Osteoblast (primary cell): Measurements from ENCODE around the gene PLP2. TPM values are rescaled to one million over a fixed set of nuclear protein-coding genes. Genes with fewer than 3 reads are reported as not detected.
A peak's percentile ranks its signal among the peaks of the same experiment; 100 is the strongest.

ENCODE experiments used
- DNase-seq: peaks from one replicate; pipeline ENCODE4 v3.0.0; 2011; ENCODE audit warnings: low spot score, mixed read lengths; ENCODE audit not compliant: insufficient read length; ENCODE audit errors: missing footprints
- H2AFZ ChIP-seq: 2 replicates; pipeline ENCODE4 v1.6.0; 2011; ENCODE audit warnings: mild to moderate bottlenecking, low read length
- H3K27ac ChIP-seq: 2 replicates; pipeline ENCODE4 v1.5.1; 2011; ENCODE audit warnings: mild to moderate bottlenecking, low read depth, low read length, moderate library complexity
- H3K27me3 ChIP-seq: 2 replicates; pipeline ENCODE4 v1.6.0; 2012; ENCODE audit warnings: mild to moderate bottlenecking, control low read depth, inconsistent platforms, low read length, moderate library complexity; ENCODE audit not compliant: insufficient read depth
- H3K36me3 ChIP-seq: 2 replicates; pipeline ENCODE4 v1.5.1; 2011; ENCODE audit warnings: mild to moderate bottlenecking, low read length, control low read depth, moderate library complexity; ENCODE audit not compliant: insufficient read depth
- H3K4me1 ChIP-seq: 2 replicates; pipeline ENCODE4 v1.5.1; 2011; ENCODE audit warnings: mild to moderate bottlenecking, low read length, control low read depth, moderate library complexity; ENCODE audit not compliant: insufficient read depth
- H3K4me2 ChIP-seq: 2 replicates; pipeline ENCODE4 v1.6.0; 2011; ENCODE audit warnings: mild to moderate bottlenecking, low read length; ENCODE audit not compliant: insufficient read depth
- H3K4me3 ChIP-seq: fragments of 200-600 bp; sonication (generic); 3 replicates; pipeline ENCODE4 v1.5.1; 2012; ENCODE audit warnings: mild to moderate bottlenecking, low read length, inconsistent platforms; ENCODE audit not compliant: insufficient read depth
- H3K79me2 ChIP-seq: 2 replicates; pipeline ENCODE4 v1.6.0; 2012; ENCODE audit warnings: mild to moderate bottlenecking, low read length, control low read depth, inconsistent platforms; ENCODE audit not compliant: insufficient read depth
- H3K9me3 ChIP-seq: 2 replicates; pipeline ENCODE4 v1.5.1; 2011; ENCODE audit warnings: low read depth, low read length, control low read depth
- H4K20me1 ChIP-seq: 2 replicates; pipeline ENCODE4 v1.6.0; 2012; ENCODE audit warnings: mild to moderate bottlenecking, low read length, control low read depth; ENCODE audit not compliant: insufficient read depth
- total RNA-seq: library from RNA; depleted of rRNA; stranded (reverse); fragments of >200 nt; gene quantifications from 2 replicates; pipeline ENCODE4 v1.2.3, GENCODE V29; 2012
- TF ChIP-seq, protein P1 (sequence below): IDR thresholded peaks from 2 replicates; pipeline ENCODE4 v1.5.1; 2011; ENCODE audit warnings: mild to moderate bottlenecking, low read depth, low read length, moderate library complexity; ENCODE audit errors: extremely low read depth

Gene PLP2
- total RNA-seq, 1 donor: 21.0 TPM

GRCh38 chrX:49184294-49185281 is 12.9 kb downstream of the PLP2 start:
- Histone ChIP-seq H3K79me2 (no peaks in the 10 kb centered on the region), H3K9me3 (no peaks in the 10 kb centered on the region), H3K4me3 (peak overlapping the region; percentile 73), H2AFZ (no peak overlapping the region), H3K36me3 (no peaks in the 10 kb centered on the region), H3K4me2 (peak overlapping the region; percentile 77), H4K20me1 (no peaks in the 10 kb centered on the region), H3K27me3 (no peaks in the 10 kb centered on the region), H3K4me1 (peaks cover 6% of the 10 kb centered on the region), H3K27ac (no peak overlapping the region)
- TF ChIP-seq, protein P1, sequence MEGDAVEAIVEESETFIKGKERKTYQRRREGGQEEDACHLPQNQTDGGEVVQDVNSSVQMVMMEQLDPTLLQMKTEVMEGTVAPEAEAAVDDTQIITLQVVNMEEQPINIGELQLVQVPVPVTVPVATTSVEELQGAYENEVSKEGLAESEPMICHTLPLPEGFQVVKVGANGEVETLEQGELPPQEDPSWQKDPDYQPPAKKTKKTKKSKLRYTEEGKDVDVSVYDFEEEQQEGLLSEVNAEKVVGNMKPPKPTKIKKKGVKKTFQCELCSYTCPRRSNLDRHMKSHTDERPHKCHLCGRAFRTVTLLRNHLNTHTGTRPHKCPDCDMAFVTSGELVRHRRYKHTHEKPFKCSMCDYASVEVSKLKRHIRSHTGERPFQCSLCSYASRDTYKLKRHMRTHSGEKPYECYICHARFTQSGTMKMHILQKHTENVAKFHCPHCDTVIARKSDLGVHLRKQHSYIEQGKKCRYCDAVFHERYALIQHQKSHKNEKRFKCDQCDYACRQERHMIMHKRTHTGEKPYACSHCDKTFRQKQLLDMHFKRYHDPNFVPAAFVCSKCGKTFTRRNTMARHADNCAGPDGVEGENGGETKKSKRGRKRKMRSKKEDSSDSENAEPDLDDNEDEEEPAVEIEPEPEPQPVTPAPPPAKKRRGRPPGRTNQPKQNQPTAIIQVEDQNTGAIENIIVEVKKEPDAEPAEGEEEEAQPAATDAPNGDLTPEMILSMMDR: no peak
- DNase-seq: peak; percentile 96

DNA sequence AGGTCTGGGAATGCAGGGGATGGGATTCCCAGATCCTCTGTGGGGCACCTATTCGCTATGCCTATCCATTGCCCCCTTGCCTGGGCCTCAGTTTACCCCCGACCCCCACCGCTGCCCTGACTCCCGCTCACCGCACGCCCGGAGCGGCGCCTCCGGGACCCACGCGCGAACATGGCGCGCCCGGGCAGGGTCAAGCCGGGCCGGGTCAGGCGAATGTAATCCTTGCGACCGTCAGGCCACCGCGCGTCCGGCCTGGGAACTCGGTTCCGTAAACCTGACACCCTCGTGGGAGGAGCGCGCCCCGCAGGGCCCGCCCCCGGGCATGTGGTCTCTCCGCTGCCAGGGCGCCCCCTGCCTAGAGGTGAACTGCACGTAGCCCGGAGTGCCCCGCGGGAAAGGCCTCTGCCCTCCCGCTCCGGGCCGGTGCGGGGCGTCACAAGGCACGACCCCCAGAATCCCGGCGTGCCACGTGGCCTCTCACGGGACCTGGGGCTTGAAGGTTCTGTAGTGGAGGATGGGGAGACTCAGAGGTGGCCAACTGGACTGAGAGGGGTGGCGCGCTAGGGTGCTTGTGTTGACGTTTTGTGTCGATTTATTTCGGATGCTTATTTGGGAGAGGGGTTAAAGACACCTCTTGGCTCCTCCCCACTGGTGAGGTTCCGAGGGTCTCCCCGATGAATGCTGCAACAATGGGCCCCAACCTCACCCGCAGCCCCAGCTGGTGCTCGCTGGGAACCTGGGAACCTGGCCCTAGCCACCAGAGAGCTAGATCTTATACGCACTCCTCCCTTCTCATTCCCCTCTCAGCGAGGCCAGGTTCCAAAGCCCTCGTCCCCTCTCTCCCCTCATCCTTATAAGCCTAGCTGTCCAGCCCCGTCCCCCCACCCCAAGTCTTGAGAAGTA is 14.7 kb downstream of the PLP2 start, which contains the start of gene PRICKLE3:
Gene PRICKLE3 (minus strand): TSS at position 249 of the 903 bp plus-strand sequence. CDS start 76 bp downstream, at position 173.
- Histone ChIP-seq H3K79me2 (no peaks in the 10 kb centered on the region), H3K4me1 (peaks cover 6% of the 10 kb centered on the region), H3K27ac (no peak within 1 kb of the TSS), H3K27me3 (no peaks in the 10 kb centered on the region), H4K20me1 (no peaks in the 10 kb centered on the region), H3K36me3 (no peaks in the 10 kb centered on the region), H3K4me2 (peak within 1 kb of the TSS; percentile 77), H2AFZ (peak within 1 kb of the TSS; percentile 51), H3K4me3 (peak within 1 kb of the TSS; percentile 73), H3K9me3 (no peaks in the 10 kb centered on the region)
- TF ChIP-seq, protein P1: no peak
- no peak for DNase-seq

DNA sequence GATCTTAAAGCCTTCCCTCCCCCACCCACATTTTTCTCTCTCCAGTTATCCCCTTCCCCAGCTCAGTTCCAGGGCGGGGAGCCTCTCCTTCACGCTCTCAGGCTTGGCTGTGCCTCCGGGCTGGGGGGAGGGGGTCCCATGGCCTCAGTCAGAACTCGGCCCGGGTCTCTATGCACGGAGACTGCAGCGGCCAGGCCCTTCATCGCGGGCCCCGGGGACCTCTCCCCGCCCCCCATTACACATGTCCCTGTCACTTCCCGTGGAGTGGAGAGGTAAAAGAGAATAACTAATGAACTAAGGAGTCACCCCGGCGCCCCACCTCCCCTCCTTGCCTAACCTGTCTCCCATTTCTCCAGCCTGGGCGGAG is 15.3 kb downstream of the PLP2 start:
- H2AFZ ChIP-seq: no peak overlapping the region
- no peaks in the 10 kb centered on the region for H4K20me1 ChIP-seq
- H3K79me2 ChIP-seq: no peaks in the 10 kb centered on the region
- H3K4me2 ChIP-seq: no peak overlapping the region
- H3K36me3 ChIP-seq: no peaks in the 10 kb centered on the region
- H3K9me3 ChIP-seq: no peaks in the 10 kb centered on the region
- no peak overlapping the region for H3K27ac ChIP-seq
- no peaks in the 10 kb centered on the region for H3K27me3 ChIP-seq
- H3K4me3 ChIP-seq: no peak overlapping the region
- peaks cover 6% of the 10 kb centered on the region for H3K4me1 ChIP-seq
- no peak for DNase-seq
- TF ChIP-seq, protein P1: no peak
